HT1080 (cell line): ENCODE measurements around the gene CSMD2. TPM values are rescaled to one million over a fixed set of nuclear protein-coding genes. Genes with fewer than 3 reads are reported as not detected.

Source experiments
- DNase-seq: peaks from one replicate; pipeline ENCODE4 v3.0.0-alpha.2; 2015; ENCODE audit warnings: low read depth
- total RNA-seq: library from RNA; depleted of rRNA; stranded (reverse); fragments of >200 nt; shearing (Covaris generic); gene quantifications from 2 replicates; pipeline ENCODE4 v1.2.3, GENCODE V29; 2014

Gene CSMD2
- total RNA-seq, 1 experiment from 2014 or later, result 2.3 TPM

GRCh38 chr1:33966346-33967141, 198.5 kb downstream of the CSMD2 start:
- peak; percentile 66 for DNase-seq

DNA sequence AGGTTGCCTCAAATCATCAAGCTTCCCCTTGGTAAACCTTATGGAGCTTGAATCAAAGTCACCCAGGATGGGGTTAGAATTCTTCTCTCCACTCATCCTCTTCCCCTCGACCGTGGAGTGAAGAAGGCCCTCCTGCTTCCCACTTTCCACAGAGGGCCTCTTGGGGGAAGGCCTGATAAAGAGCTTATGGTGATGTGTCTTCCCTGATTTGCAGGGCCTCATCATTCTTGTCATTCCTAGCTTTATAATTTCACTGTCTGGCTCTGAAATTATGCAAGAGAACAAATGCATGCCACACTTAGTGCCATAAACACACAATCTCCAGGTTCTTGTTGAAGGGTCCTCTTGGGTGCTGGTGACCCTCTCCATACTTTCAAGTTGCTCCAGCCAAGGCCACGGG, 199.9 kb downstream of the CSMD2 start:
- DNase-seq, result no peak

- DNase-seq, result no peak
Observed at GRCh38 chr1:33962061-33962460, 203.0 kb downstream of the CSMD2 start.

GRCh38 chr1:33960188-33960895, 204.7 kb downstream of the CSMD2 start:
- DNase-seq, result no peak

DNA sequence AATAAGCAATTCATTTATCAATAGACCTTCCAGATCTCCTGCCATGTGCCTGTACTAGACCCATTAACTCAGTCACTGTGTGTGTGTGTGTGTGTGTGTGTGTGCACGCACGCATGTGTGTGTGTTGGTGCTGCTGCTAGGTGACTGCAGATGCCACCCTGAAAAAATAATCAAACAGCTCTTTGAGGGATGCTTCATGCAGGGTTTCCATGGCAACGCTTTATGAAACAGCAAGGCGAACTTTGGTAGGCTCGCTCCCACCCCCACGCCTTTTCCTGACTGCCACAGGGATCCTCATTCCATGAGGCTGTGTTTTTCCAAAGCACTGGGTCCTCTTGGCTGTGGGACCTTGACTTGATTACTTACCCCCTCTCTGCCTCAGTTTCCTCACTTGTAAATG, 207.2 kb downstream of the CSMD2 start:
- no peak for DNase-seq

DNA sequence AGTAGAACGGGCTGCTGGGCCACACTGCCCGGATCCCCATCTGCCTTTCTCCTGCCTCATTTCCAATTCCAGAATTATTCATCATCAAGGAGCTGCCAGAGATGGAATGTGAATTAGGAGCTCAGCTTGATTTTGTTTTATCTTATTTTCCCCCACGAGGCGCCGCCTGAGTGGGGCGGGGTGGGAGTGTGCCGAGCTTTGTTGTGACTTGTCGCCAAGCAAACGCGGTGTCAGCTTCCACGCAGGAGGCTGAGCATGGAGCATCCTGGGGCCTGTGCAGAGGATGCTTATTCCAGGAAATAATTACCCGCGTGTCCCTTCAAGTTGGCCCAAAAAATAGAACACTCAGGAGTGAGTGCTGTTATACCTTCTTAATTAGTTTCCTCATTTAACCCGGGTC, 209.9 kb downstream of the CSMD2 start:
- no peak for DNase-seq

GRCh38 chr1:33949570-33949969, 215.5 kb downstream of the CSMD2 start:
- DNase-seq, result no peak

DNA sequence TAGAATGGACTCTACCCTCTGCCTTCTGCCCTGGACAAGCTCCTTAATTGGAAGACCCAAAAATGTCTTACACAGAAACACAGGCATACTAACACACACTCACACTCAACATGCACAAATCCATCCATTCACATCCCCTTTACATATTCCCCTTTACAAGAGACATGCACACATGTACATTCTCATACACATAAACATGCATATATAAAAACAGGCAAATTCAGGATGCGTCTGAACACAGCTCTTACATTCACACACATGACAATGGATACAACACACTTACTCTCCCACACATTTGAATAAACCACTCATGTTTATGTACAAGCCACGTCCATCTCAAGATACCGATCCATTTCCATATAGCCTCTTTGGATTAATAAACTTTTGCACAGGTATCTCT, 216.7 kb downstream of the CSMD2 start:
- no peak for DNase-seq

DNA sequence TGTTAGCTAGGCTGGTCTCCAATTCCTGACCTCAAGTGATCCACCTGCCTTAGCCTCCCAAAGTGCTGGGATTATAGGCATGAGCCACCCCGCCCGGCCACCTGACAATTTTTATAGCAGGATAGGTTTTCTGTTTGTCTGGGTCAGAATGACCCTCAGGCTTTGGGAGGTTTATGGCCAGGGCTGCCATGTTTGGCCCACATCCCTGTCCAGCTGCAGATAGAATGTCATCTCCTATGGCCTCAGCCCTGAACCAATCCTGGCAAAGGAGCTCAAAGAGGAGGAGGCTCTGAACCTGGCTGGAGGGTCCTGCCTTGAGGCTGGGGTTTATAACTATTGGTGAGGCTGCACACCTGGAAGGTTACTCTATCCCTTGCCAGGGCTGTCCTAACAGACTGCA, 218.2 kb downstream of the CSMD2 start:
- no peak for DNase-seq

DNA sequence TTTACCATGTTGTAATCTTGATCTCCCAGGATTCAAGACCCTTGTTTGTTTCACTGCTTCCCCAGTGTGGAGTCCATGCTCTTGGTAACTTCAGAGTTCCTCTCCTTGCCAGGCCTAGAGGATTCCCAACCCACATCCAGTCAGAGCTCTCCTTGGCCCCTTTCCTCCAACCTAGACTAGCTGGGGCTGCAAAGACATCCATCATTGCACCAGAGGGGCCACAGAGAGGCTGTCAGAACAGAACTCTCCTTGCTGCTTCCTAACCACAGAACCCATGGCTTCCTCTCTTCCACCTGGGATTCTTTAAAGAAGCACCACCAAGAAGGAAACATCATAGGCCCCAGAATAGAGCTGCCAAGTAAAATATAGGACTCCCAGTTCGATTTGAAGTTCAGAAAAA, 220.2 kb downstream of the CSMD2 start:
- DNase-seq, result no peak

- DNase-seq, result peak; percentile 64
Observed at GRCh38 chr1:33943978-33944377, 221.1 kb downstream of the CSMD2 start.

DNA sequence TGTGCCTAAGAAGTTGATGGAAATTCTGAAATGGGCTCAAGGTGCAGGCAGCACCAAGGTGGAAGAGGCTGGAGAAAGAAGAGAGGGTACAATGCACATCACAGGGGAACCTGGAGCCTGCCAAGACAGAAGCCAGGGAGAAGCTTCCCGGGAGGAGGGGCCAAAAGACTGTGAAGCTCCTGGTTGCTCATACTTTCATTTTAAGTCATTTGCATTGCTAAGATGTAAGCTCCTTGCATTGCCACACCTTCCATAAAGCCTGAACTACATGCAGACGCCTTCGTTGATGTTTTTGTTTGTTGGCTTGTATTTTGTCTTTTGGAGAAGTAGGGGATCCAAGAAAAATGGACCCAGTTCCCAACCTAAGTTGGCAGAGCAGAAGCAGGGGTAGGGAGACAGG, 232.2 kb downstream of the CSMD2 start:
- DNase-seq, result no peak

GRCh38 chr1:33931111-33931475, 233.9 kb downstream of the CSMD2 start:
- no peak for DNase-seq

- DNase-seq, result no peak
Observed at GRCh38 chr1:33930346-33931110, 234.5 kb downstream of the CSMD2 start.

DNA sequence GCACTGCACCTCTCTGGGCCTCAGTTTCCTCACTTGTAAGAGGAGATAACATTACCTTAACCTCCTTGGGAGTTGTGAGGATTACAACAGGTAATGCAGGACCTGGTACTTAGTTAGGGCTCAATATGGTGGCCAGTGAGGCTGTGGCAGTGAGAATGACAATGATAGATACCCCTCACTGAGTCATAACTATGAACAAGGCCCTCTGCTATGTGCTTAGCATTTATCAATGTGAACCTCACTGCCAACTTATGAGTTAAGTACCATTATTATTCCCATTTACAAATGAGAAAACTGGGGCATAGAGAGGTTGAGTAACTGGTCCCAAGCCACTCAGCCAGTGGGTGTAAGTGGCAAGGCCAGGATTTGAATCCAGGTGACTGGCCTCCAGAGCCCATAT, 236.8 kb downstream of the CSMD2 start:
- no peak for DNase-seq

DNA sequence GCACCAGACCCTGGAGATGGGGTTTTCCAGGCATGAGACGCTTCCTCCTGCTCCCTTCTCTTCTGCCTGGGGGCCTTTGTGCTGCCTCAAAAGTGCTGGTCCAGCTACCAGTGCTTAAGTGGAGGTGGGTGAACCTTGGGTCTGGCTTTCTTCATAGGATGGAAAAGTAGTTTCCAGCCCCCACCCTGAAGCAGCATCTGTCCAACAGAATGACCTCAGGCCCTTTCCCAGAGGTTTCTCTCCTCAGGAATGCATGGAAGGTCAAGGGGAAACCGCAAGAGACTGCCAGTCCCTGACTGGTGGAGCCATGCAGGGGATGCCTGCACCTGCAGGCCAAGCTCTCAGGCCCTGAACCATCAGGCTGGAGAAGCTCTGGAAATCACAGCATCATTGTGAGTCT, 237.3 kb downstream of the CSMD2 start:
- DNase-seq, result no peak

GRCh38 chr1:33925586-33925985, 239.4 kb downstream of the CSMD2 start:
- peak; percentile 38 for DNase-seq

GRCh38 chr1:33921281-33921680, 243.7 kb downstream of the CSMD2 start:
- no peak for DNase-seq

- peak; percentile 69 for DNase-seq
Observed at GRCh38 chr1:33918368-33918767, 246.7 kb downstream of the CSMD2 start.

- DNase-seq, result no peak
Observed at GRCh38 chr1:33916786-33917185, 248.2 kb downstream of the CSMD2 start.

DNA sequence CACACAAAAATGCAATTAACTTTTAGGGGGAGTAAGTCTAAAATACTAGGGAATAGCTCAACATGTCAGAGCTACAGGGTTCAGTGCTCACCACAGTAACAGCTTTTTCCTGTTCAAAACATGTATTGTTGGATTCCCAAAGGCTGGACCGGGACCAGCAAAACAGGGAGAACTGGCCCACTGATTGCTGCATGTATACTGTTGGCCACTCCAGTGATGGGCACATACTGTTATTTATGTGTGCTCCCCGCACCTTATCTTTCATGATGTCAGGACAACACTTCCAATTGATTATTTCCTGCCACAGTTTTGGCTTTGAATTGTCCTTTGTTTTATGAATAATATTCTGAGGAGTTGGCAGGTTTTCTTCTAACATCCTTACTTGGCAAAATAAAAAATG, 250.5 kb downstream of the CSMD2 start:
- no peak for DNase-seq

GRCh38 chr1:33908324-33908956, 256.6 kb downstream of the CSMD2 start:
- no peak for DNase-seq
